HG03196 (cell line): ENCODE measurements around the gene TMEM176B.
"Not testable (repeated sequence)": the region's sequence is repeated elsewhere in the genome, so short reads cannot be mapped to it uniquely, and the experiment has no call there.

Experiments
- ATAC-seq: cut with Tn5 transposase; IDR thresholded peaks from one replicate; pipeline ENCODE4 v1.9.1; 2021; ENCODE audit not compliant: unreplicated experiment

Gene TMEM176B

DNA sequence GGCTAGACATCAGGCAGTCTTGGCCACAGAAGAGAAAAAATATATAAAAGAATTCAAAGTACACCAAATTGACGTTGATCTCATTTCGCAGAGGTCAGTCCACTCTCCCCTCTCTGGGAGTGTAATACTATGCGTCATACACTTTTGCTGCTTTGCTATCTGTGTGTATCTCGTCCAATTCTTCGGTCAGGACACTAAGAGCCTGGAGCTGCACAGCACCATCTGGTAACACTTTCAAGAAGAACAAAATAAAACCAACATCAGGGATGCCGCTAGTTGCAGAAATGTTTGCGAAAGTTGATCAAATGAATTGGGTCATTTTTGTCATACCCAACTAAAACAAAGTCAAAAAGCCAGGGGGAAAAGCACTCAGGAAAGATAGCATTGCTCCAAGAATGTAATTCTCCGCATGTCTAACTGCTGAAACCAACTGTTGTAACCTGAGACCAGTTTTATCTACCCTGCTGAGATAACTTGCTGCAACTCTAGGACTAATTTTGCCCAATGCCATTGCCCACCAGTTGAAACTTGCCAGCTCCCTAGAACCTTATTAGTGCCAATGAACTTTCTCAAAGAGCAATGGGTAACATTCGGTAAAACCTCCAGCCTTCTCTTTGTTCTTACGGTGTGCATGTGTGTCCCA lies 23.4 kb upstream of the TMEM176B start:
- no peak for ATAC-seq

DNA sequence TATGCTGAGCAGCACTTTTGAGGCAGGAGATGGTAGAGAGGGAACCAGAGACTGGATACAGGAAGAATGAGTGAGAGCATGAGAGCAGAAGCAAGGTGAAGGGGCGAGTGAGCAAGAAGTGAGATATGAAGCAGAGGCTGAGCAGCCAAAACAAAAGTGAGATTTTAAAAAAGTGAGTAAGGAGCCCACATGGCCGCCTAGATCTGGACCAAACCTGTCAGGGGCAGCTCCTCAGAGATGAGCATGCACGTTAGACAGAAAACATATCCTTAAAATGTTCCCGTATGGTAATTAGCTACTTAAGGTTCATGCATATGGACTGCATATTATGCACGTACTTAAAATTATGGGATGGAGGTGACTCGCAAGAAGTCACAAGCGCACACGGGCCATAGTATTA lies 22.9 kb upstream of the TMEM176B start:
- no peak for ATAC-seq

DNA sequence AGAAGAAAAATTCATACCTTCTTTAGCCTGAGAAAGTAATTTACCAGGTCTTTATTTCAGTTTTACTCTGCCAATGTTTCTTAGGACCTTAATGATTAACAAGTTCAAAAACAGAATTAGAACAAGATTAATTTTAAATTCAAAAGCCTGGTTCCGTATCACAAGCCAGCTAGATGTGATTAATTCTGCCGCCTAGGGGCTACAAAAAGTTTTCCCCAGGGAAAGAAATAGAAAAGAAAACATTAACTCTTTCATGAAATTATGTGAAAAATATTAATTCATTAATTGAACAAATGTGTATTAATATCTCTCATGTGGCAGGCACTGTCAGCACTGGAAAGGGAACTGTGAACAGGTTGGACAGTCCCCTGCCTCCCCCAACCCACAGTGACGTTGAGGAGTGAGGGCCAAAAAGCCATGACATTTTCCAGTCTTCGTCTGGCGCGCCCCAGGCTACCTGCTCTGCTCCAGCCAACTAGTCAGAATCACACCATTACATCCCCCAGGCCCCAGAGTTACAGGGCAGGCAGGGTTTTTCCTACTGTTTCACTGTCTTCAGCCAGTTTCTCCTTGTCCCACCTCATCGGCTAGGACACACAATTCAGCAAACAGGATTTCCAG lies 20.5 kb upstream of the TMEM176B start:
- ATAC-seq, result no peak

DNA sequence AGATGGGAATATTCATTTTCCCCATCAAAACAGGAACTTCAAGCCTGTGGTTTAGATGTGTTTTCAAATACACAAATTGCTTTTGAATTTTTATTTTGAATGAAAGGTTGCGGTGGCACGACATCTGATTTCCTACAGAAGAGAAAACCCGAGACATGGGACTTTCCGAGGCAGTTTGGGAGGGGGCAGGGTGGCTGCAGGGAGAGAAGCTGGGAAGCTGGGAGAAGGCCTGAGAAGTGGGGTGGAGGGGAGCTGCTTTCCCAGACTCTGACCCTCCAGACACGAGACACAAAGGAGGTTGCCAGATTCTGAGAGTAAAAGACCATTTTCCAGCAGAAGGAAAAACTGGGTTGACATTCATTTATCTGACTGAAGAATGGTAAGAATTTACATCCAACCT lies 20.0 kb upstream of the TMEM176B start:
- ATAC-seq, result no peak

DNA sequence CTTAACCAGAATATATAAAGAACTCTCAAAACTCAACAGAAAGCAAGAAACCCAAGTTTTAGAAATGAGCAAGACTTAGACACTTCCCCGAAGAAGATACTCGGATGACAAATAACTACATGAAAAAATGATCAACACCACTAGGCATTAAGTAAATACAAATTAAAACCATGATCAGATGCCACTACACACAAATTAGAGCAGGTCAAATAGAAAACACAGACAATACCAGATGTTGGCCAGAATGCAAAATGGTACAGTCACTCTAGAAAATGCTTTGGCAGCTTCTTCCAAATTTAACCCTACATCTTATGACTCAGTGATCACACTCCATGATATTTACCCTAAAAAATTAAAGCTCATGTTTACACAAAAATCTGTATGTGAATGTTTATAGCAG lies 18.8 kb upstream of the TMEM176B start:
- no peak for ATAC-seq

DNA sequence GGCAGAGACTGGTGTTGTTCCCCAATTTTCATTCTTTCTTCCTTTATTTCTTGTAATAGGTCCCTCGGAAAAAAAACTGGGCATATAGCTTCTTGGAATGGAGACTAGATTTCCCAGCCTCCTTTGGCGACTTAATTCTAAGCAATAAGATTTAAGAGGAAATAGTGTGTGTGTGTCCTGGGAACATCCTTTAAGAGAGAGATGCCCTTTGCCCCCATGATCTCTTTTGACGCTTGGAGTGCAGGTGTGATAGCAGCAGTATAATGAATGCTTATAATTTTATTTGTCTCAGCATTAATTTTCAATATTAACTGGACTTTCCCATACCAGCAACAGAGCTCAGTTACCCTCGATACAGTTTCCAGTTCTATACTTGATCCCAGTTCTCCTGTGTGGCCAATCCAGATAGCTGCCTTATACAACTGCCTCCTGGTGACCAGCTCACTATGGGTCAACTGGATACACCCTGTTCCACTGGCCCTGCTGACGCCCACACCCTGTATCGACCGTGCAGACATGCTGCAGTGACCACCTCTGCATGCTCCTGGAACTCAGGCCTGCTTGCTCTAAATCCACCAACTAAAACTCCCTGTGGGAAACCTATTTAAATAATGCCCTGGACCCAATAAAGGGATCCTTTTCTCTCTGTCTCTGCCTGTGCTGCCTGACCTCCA lies 14.3 kb upstream of the TMEM176B start:
- ATAC-seq, result no peak

DNA sequence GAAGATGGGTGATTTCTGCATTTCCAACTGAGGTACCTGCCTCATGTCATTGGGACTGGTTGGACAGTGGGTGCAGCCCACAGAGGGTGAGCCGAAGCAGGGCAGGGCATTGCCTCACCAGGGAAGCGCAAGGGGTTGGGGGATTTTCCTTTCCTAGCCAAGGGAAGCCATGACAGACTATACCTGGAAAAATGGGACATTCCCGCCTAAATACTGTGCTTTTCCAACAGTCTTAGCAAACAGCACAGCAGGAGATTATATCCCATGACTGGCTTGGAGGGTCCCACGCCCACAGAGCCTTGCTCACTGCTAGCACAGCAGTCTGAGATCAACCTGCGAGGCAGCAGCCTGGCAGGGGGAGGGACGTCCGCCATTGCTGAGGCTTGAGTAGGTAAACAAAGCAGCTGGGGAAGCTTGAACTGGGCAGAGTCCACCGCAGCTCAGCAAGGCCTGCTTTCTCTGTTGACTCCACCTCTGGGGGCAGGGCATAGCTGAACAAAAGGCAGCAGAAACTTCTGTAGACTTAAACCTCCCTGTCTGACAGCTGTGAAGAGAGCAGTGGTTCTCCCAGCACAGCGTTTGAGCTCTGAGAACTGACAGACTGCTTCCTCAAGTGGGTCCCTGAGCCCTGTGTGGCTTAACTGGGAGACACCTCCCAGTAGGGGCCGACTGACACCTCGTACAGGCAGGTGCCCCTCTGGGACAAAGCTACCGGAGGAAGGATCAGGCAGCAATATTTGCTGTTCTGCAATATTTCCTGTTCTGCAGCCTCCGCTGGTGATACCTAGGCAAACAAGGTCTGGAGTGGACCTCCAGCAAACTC lies 7.7 kb upstream of the TMEM176B start:
- not testable (repeated sequence) for ATAC-seq

DNA sequence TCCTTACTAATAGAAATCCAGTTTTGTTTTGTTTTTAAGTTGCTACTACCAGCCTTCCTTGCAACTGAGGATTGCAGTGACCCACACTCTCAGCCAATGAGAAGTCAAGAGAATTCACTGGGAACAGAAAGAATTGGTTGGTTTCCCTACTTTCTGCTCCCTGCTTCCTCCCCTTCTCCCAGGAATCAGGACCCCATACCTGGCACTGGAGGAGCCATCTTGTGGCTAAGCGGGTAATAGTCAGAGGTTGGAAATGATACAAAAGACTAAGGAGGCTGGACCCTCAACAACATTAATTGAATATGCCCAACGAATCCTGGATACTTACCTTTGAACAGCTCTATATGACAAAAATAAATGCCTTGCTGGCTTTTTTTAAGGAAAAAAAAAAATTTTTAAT lies 6.7 kb upstream of the TMEM176B start:
- no peak for ATAC-seq

DNA sequence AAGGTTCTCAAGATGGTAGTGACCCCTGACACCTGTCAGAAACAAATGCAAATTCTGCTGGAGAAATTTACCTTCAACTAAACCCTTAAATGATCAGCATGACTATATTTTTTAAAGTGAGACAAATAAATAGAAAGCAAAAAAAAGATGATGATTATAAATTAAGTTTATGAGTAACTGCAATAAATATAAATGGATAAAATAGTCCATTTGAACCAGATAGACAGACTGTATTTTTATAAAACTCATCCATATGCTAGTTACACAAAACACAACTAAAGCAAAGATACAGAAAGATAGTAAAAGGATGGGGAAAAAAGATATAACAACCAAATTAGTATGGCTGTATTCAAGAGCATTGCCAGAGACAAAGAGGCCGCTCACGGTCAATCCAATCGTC lies 6.3 kb upstream of the TMEM176B start:
- ATAC-seq, result no peak

DNA sequence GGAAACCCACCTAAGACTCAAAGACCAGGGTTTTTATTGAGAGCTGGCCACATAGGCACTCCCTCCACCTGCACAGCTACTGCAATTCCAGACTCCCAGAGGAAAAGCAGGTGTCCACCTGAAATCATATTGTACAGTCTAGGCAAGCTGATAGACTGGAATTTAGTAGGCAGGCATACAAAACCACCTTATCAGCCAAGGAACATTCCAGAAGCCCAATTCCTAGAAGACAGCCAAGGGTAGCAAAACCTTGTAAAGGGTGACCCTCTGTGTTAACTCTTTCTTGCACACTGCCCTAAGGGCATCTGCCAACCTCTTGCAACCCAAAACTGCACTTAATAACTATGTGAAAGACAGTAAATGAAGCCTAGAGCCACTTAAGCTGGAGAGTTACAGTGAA lies 5.7 kb upstream of the TMEM176B start:
- no peak for ATAC-seq

DNA sequence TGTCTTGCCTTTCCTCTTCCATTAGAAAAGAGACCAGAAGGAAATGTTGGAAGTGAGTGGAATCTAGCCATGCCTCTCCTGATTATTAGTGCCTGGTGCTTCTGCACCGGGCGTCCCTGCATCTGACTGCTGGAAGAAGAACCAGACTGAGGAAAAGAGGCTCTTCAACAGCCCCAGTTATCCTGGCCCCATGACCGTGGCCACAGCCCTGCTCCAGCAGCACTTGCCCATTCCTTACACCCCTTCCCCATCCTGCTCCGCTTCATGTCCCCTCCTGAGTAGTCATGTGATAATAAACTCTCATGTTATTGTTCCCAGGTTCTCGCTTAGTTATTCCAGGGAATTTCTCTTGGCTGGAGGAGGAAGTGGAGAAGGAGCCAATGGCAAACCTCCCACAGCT lies 4.6 kb upstream of the TMEM176B start:
- no peak for ATAC-seq

DNA sequence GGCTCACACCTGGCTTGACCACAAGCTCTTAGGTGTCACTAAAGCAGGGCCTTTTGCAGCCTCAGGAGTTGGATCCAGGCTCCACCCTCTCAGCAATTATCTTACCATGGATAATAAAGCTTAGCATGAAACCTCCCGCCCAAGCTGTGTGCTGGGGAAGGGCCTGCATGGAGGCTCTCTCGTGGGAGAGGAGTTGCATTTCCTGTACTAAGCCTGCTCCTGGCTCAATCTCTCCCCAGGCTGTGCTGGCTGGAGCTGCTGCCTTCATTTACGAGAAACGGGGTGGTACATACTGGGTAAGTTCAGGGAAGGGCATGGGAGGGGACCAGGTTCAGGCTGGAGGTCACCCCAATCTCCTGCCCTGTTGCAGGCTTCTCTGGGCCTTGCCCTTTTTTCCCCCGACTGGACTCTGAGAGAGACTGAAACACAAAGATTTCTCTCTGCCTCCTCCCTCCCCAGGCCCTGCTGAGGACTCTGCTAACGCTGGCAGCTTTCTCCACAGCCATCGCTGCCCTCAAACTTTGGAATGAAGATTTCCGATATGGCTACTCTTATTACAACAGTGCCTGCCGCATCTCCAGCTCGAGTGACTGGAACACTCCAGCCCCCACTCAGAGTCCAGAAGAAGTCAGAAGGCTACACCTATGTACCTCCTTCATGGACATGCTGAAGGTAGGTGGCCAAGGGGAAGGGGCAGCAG lies 3.1 kb upstream of the TMEM176B start:
- ATAC-seq, result no peak

DNA sequence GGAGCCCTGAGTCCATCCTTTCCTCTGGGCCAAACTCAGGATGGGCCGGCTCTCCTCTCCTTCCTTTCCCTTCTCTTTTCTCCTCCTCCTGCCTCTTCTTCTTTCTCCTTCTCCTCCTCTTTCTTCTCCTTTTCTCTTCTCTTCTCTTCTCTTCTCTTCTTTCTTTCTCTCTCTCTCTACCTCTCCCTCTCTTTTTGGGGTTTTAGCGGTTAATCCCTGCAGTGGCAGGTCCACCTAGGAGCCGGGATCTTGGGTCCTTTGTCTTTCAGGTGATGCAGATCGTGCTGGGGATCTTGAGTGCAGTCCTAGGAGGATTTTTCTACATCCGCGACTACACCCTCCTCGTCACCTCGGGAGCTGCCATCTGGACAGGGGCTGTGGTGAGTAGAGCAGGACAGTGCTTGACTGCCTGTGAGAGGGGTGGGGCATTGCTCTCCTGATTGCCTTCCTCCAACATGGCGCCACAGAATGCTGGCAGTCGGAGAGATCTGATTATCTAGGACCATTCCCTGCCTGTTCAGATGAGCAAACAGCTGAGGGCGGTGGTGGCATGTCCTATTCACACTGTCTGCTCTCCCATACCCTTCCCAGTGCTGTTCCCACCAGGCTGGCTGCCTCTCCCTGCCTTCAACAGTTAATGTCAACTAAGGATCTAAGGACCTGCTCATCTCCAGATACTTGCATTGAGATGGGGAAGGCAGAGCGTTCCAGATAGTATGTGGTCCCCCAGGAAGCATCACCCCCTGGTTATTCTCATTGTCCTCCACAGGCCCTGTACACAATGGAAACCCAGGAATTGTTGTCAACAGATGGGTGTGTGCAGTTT lies 2.0 kb upstream of the TMEM176B start:
- ATAC-seq, result no peak

DNA sequence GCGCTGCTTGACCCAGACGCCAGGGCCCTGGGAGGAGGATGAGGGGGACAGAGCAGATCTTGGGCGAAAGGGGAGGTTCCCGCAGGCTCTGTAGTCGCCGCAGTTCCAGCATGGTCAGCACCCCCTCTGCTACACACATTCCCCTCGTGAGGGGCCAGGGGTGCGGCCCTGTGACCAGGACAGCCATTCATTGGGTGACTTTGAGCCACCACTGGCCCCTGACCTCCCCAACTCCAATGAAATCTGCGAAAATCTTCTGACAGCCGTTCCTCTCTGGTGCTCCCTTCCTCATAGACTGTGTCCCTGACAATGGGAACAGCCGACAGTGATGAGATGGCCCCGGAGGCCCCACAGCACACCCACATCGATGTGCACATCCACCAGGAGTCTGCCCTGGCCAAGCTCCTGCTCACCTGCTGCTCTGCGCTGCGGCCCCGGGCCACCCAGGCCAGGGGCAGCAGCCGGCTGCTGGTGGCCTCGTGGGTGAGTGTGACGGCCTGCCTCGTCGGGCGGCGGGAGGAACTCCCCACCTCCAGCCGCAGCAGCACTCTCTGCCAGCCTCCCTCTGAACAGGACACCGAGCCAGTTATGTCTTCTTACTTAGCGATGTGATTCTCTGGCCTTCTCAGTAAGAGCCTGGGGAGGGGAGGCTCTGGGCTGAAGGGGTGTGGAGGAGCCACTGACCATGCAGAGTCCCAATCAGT lies 1.2 kb upstream of the TMEM176B start:
- no peak for ATAC-seq

DNA sequence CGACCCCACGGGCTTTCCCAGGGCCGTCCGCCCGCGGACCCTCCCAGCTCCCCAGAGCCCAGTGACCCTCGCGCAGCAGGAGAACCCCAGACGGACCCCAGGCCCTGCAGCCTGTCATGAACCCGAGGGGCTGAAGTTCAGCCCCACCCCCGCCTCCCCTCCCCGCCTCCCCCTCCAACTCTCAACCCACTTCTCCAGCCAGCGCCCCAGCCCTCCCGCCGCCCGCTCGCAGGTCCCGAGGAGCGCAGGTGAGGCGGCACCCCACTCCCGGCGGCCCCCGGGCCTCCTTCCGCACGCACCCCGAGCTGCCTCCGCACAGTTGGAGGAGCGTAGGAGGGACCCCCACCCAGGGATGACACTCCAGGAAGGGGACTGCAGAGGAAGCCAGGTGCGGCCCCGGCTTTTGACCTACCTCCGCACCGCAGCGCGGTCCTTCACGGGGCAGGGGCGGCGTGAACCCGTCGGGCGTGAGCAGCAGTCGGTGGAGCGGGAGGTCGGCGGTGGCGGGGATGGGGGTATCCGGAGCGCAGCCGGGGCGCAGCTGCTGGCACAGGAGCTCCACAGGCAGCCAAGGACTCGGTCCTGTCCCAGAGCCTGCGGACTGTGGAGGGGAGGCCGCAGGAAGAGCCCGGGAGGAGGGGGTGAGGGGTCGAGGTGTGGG lies 547 bp upstream of the TMEM176B start, which contains the start of gene TMEM176A:
TSS of gene TMEM176A (plus strand) at position 189 of the 661 bp plus-strand sequence. CDS start 782 bp downstream, outside the sequence.
- no peak for ATAC-seq

DNA sequence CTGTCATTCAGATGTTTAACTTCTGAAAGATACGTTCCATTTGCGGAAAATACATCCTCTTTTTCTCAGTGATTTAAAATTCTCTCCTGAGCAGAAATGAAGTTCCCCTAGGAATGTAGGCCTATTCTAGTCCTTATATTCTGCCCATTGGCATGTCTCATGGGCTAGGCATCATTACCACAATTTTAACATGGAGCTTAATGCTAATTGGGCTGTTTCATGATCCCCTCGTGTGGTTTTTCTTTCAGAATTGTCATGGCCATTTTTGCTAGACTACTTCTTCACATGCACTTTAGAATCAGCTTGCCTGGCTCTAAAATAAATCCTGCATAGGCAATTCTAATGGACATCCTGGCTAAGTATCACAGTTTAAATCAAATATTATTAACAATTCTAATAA lies 1.0 kb downstream of the TMEM176B start:
- ATAC-seq, result no peak

DNA sequence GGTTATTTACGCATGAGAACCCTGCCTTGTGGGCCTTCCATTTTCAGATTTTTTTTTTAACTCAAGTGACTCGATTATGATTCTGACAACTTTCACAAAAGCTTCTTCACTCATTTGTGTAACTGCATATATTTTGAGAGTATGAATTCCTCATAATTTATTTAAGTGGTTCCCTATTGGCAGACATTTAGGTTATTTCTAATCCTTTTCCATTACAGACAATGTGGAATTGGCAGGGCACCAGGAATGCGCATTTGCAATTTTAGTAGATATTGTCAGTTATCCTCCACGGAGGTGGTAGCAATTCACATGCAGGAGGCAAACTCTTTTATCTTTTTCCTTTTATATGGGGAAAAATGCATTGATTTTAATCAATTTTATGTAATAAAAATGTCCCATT lies 2.5 kb downstream of the TMEM176B start:
- ATAC-seq, result no peak

DNA sequence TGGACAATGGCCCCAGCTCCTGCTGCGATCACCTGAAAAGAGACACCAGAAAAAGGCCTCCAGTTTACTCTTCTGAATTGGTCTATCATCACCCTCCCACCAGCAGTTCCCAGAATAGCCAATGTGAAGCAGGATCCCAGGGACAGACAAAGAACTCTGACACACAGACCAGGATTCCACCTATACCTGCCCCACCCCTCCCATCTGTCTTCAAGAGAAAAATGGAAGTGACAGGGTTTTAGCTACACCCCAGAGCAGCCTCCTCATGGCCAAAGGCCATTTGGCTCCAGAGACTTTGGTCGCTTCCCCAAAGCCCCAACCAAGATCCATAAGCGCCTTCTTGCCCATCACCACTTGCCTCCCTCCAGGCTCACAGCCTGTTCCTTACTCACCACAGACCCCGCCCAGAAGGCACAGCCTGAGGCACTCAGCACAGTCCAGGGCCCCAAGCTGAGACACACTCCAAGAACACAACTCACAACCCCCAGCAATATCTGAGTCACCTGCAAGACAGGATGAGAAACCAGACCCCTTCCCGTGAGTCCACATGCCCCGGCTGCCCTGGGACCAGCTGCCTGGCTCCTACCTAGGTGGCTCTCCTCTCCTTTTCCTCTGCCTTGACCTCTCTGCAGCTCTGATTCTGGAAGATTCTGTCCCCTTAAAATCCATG lies 6.5 kb downstream of the TMEM176B start:
- no peak for ATAC-seq
